SK-N-SH treated with all-trans-retinoic acid at 6 μM for 48 hours (cell line): ENCODE results near the gene NPIPB4.
A peak's percentile ranks its signal among the peaks of the same experiment; 100 is the strongest.
"Not testable (repeated sequence)": the region's sequence is repeated elsewhere in the genome, so short reads cannot be mapped to it uniquely, and the experiment has no call there.

Experiments
- ATAC-seq: fragments of 200-7000 bp; cut with Tn5 transposase; 3 replicates; pipeline ENCODE4 v1.9.1; 2020; ENCODE audit warnings: mild to moderate bottlenecking, moderate library complexity
- ZFP3 ChIP-seq: fragments of 250-450 bp; sonication (Bioruptor Pico); IDR thresholded peaks from 2 replicates; pipeline ENCODE4 v1.5.0; 2020; ENCODE audit warnings: mild to moderate bottlenecking, moderate library complexity

The NPIPB4 gene

DNA sequence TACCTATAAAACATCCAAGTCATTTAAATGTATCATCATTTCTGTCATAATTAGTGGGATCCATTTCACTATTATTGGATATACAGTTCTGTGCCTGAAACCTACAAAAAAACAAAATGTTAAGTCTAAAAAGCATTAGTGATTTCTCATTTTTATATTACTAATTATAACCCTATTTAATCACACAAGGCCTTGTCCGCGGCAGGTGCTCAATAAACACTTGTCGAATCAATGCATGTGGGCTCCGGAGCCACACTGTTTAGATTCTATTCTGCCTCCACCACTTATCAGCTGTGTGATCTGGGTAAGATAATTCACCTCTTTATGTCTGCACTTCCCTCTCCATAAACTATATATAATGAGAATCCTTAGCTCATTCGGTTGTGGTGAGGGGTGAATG lies at the start of gene NPIPB4:
Gene NPIPB4, minus strand, starts transcription at position 101 of the 400 bp plus-strand sequence. CDS start 378 bp downstream, outside the sequence.
- not testable (repeated sequence) for ATAC-seq

GRCh38 chr16:21898998-21899397 lies 41.4 kb upstream of the NPIPB4 start:
- not testable (repeated sequence) for ATAC-seq

DNA sequence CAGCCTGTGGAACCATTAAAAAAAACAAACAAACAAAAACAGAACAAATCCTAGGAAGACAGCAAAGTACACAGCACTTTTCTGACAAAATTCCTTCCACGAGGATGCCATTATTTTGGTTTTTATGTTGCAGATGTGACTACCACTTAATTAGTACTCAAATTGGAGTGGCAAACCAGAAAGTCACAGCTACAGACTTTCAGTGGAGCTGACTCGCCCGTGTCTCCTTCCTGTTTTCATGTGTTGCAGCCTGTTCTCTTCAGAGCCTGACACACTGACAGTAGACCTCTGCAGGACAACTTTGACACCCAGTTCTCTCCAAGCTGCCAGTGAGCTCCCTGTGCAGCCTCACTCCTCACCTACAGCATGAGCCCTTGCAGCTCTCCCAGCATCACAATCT lies 24.4 kb upstream of the NPIPB4 start:
- ATAC-seq, result not testable (repeated sequence)

- ATAC-seq, result not testable (repeated sequence)
These were observed 20.4 kb downstream of the NPIPB4 start for GRCh38 chr16:21837186-21837585.

- not testable (repeated sequence) for ATAC-seq
These were observed 21.2 kb downstream of the NPIPB4 start for GRCh38 chr16:21836334-21836733.

GRCh38 chr16:21835747-21836146 lies 21.8 kb downstream of the NPIPB4 start:
- ATAC-seq, result not testable (repeated sequence)

GRCh38 chr16:21834211-21834610 lies 23.3 kb downstream of the NPIPB4 start:
- not testable (repeated sequence) for ATAC-seq

- ATAC-seq, result not testable (repeated sequence)
These were observed 27.6 kb downstream of the NPIPB4 start for GRCh38 chr16:21829929-21830328.

GRCh38 chr16:21826067-21826706 lies 31.4 kb downstream of the NPIPB4 start:
- ATAC-seq, result not testable (repeated sequence)

- not testable (repeated sequence) for ATAC-seq
These were observed 32.0 kb downstream of the NPIPB4 start for GRCh38 chr16:21825526-21825925.

DNA sequence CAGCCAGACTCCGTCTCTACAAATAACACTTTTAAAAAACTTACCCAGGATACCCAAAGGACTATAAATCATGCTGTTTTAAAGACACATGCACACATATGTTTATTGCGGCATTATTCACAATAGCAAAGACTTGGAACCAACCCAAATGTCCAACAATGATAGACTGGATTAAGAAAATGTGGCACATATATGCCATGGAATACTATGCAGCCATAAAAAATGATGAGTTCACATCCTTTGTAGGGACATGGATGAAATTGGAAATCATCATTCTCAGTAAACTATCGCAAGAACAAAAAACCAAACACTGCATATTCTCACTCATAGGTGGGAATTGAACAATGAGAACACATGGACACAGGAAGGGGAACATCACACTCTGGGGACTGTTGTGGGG lies 34.3 kb downstream of the NPIPB4 start:
- ATAC-seq, result not testable (repeated sequence)

DNA sequence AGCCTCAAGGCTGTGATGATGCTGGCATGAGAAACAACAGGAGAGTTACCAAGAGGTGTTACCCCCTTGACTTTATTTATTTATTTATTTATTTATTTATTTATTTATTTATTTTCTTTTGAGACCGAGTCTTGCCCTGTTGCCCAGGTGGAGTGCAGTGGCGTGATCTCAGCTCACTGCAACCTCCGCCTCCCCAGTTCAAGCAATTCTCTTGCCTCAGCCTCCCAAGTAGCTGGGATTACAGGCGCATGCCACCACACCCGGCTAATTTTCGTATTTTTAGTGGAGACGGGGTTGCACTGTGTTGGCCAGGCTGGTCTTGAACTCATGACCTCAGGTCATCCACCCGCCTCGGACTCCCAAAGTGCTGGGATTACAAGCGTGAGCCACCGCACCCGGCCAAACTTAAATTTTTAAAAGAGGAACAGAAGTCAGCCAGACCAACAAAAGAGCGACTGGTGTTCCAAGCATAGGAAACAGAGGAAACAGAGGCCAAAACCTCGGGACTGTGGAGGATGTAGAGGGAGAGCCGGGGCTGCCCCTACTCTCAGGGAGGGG lies 36.6 kb downstream of the NPIPB4 start:
- not testable (repeated sequence) for ATAC-seq

DNA sequence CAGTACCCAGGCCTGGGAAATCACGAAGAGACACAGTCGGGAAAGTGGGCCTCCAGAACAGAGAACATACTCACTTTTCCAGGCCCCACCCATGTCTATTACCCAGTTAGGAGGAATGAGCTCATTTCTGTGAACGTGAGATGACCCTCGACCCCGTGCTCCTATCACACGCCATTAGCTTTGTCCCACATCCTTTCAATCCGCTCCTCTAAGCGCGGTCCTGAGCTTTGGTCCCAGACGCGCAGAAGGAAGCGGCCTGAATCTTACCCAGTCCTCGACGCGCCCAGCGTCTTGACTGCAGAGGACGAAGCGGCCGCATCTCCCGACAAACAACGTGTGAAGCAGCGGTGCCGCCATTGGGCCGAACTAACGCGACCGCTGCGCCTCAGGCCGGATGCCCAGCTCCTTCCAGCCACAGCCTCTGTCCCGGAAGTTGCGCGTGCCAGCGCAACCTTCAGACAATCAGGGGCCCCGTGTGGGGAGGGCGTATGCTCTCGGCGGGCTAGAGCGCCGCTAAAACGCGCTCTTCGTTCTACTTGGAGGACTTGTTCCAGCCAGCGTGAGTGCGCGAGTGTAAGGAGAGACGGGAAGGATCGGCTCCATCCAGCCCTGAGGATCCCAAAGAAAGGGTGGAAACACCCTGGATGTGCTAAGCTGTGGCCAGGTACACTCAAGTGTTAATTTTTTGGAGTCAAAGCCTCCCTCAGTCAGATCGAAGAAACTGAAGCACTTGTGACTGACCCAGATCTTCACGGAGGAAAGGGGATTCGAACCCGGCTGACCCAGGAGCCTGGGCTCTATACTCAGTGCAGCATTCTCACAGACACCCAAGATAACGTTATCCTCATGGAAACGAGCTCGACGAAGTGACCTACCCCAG lies 37.3 kb downstream of the NPIPB4 start:
- peak; percentile 98 for ATAC-seq
- peak; percentile 78 for TF ChIP-seq ZFP3

GRCh38 chr16:21819617-21820016 lies 37.9 kb downstream of the NPIPB4 start:
- ATAC-seq, result not testable (repeated sequence)

DNA sequence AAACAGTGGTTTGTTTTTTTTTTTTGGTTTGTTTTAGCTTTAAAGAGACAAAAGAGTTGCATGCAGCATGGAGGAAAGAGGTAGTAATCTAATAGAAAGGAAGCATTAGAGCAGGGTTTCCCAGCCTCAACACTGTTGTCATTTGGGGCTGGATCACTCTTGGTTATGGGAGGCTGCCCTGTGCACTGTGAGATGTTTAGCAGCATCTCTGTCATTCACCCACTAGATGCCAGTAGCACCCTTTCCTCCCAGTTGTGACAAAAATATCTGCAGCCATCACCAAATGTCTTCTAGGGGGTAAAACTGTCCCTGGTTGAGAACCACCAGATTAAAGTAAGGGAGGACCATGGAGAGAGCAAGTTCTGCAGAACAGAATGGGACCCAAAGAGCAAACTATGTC lies 40.5 kb downstream of the NPIPB4 start:
- not testable (repeated sequence) for ATAC-seq

- ATAC-seq, result not testable (repeated sequence)
These were observed 41.9 kb downstream of the NPIPB4 start for GRCh38 chr16:21815694-21816093.

DNA sequence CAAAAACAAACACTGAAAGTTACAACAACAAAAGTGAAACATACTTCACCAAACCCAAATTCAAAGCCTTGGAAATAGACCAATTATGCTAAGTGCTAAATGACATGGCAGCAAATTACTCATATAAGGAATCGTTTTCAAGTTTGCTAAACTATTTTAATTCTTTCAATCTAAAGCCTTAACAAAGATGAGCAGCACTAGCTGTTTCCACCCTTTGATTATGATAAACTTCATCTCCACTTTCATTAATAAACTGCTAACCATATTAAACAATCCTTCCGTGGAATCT lies 55.2 kb downstream of the NPIPB4 start:
- ATAC-seq, result not testable (repeated sequence)

GRCh38 chr16:21801538-21802374 lies 55.8 kb downstream of the NPIPB4 start:
- peak; percentile 91 for ATAC-seq

DNA sequence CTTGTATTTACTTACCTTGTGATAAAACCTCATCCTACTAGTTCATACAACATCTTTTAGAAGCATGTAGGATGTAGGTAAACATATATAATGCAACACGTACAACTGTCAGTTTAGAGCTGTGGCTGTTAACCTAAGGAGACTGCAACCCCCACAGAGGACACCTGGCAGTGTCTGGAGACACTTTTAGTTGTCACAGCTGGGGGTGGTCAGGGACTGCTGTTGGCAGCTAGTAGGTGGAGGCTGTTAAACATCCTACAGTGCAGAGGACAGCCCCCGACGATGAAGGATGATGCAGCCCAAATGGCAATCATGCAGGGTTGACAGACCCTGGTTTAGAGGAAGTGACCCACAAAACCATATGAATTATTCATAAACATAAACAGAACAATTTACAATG lies 59.0 kb downstream of the NPIPB4 start:
- ATAC-seq, result not testable (repeated sequence)

- ATAC-seq, result not testable (repeated sequence)
These were observed 64.2 kb downstream of the NPIPB4 start for GRCh38 chr16:21793310-21793709.

DNA sequence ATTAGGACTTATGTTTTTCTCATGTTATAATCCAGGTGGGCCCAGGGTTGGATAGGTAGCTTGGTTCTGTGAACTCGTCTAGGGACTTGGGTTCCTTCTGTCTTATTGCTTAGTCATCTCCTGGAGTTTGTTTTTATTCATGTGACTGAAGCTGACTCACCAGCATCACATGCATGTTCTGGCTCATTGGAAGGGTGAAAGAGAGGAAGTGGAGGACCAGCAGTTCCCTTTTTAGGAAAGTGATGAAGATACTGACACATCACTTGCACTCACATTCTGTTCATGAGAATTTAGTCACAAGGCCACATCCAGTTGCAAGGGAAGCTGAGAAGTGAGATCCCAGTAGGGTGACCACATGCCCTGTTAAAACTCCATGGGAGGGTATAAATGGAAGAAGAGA lies 67.0 kb downstream of the NPIPB4 start:
- peak; percentile 75 for ATAC-seq
